ENCODE results near the gene LNPK. TPM values are rescaled to one million over a fixed set of nuclear protein-coding genes. Genes with fewer than 3 reads are reported as not detected.

LNPK gene
- total RNA-seq, 1 experiment from 2014 or later = 10.3 TPM

DNA sequence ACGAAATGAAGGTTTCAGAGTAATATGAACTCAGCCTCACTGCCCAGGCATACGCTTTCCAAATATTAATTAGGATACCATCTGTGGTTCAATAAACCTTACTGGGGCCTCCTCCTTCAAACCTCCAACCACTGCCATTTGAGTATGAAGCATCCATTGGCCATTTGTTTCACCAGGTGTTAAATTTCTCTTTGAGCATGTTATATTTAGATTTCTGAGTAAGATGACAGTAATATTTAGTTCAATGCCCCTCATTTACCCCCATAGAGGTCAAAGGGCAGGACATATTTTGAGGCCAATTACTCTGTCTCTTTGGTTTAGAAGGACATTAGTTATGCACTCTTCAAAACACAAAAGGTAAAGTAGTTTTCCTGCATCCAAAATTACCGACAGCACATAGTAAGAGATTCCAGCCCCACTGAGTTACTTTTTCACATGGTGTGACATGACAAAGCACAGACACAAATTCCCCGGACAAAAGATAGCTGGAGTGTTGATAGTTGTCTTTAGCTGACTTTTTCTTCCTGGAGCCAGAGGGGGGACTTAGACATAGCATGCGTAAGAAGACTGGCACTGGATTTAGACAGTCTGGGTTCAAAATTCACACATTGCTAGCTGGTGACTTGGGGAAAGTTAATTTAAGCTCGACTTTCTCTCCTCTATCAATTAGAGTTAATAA is 33.1 kb upstream of the LNPK start:
- CTCF ChIA-PET = no interaction called here

DNA sequence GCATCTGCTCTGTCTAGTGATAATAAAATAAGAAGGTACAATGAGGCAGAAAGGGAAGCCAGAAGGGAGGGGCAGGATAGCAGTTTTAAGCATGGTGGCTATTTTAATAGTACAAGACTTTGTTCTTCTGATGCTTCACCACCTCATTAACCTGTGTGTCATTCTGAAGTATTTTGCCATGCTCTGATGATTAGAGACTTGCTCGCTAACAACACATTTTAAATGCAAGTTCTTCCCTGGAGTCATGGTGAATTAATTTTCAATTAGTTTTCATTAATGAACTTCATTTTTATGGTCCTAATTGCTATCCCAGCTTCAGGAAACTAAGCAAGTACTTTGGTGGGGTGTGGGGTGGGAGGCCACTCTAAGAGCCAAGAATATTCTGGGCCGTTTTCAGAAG is 25.7 kb upstream of the LNPK start:
- CTCF ChIA-PET = no interaction called here

More for the DNA sequence above, 33.1 kb upstream of the LNPK start:
- H3K9me3 Mint-ChIP-seq = no peaks in the 10 kb centered on the region
- no peak overlapping the region for H3K27ac Mint-ChIP-seq
- H3K4me3 Mint-ChIP-seq = no peak overlapping the region
- no peak for ATAC-seq
- no peaks in the 10 kb centered on the region for H3K36me3 Mint-ChIP-seq
- TF ChIP-seq ZNF138 (CRISPR knock-in tag; conservative IDR thresholded peaks at IDR 0.05) (no peak), FOXP1 (CRISPR knock-in tag; IDR thresholded peaks at IDR 0.05; ENCODE audit: borderline replicate concordance) (no peak), TEAD1 (CRISPR knock-in tag; IDR thresholded peaks at IDR 0.05) (no peak), NR1H2 (CRISPR knock-in tag; IDR thresholded peaks at IDR 0.05) (no peak), ZNF263 (CRISPR knock-in tag; IDR thresholded peaks at IDR 0.05; ENCODE audit: low read depth) (no peak), FOXJ3 (CRISPR knock-in tag; IDR thresholded peaks at IDR 0.05; ENCODE audit: borderline replicate concordance) (no peak), JUN (CRISPR knock-in tag; IDR thresholded peaks at IDR 0.05) (no peak)
- TF ChIP-seq, protein P1, sequence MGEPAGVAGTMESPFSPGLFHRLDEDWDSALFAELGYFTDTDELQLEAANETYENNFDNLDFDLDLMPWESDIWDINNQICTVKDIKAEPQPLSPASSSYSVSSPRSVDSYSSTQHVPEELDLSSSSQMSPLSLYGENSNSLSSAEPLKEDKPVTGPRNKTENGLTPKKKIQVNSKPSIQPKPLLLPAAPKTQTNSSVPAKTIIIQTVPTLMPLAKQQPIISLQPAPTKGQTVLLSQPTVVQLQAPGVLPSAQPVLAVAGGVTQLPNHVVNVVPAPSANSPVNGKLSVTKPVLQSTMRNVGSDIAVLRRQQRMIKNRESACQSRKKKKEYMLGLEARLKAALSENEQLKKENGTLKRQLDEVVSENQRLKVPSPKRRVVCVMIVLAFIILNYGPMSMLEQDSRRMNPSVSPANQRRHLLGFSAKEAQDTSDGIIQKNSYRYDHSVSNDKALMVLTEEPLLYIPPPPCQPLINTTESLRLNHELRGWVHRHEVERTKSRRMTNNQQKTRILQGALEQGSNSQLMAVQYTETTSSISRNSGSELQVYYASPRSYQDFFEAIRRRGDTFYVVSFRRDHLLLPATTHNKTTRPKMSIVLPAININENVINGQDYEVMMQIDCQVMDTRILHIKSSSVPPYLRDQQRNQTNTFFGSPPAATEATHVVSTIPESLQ (CRISPR knock-in tag; IDR thresholded peaks at IDR 0.05) = no peak
- TF ChIP-seq, protein P2, sequence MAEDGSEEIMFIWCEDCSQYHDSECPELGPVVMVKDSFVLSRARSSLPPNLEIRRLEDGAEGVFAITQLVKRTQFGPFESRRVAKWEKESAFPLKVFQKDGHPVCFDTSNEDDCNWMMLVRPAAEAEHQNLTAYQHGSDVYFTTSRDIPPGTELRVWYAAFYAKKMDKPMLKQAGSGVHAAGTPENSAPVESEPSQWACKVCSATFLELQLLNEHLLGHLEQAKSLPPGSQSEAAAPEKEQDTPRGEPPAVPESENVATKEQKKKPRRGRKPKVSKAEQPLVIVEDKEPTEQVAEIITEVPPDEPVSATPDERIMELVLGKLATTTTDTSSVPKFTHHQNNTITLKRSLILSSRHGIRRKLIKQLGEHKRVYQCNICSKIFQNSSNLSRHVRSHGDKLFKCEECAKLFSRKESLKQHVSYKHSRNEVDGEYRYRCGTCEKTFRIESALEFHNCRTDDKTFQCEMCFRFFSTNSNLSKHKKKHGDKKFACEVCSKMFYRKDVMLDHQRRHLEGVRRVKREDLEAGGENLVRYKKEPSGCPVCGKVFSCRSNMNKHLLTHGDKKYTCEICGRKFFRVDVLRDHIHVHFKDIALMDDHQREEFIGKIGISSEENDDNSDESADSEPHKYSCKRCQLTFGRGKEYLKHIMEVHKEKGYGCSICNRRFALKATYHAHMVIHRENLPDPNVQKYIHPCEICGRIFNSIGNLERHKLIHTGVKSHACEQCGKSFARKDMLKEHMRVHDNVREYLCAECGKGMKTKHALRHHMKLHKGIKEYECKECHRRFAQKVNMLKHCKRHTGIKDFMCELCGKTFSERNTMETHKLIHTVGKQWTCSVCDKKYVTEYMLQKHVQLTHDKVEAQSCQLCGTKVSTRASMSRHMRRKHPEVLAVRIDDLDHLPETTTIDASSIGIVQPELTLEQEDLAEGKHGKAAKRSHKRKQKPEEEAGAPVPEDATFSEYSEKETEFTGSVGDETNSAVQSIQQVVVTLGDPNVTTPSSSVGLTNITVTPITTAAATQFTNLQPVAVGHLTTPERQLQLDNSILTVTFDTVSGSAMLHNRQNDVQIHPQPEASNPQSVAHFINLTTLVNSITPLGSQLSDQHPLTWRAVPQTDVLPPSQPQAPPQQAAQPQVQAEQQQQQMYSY (CRISPR knock-in tag; IDR thresholded peaks at IDR 0.05) = no peak
- H3K4me1 Mint-ChIP-seq = no peaks in the 10 kb centered on the region
- POLR2A ChIA-PET = no interaction called here
- H3K27me3 Mint-ChIP-seq (ENCODE audit: low read depth) = no peaks in the 10 kb centered on the region
- DNase-seq (ENCODE audit: low spot score) = no peak

DNA sequence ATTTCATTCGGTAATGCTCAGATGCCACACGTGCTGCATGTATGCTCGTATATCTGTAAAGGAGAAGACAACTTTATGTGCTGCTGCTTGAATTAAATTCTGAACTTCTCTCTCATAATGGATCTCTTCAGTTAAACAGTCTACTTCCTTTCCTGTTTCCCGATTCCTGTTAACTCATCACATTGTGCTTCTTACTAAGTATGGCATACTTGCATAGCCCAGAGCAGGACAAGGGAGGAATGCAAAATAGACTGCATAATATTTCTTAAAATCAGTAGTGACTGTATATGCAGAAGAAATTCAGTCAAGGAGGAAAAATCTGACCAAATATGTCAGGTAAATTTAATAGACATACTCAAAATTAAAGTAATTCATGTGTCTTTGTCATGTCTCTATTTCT is 23.9 kb upstream of the LNPK start:
- ChIA-PET POLR2A (no interaction called here), CTCF (no interaction called here)
- no peak overlapping the region for H3K4me3 Mint-ChIP-seq
- H3K4me1 Mint-ChIP-seq = no peaks in the 10 kb centered on the region
- ATAC-seq = no peak
- H3K27ac Mint-ChIP-seq = no peak overlapping the region
- H3K9me3 Mint-ChIP-seq = no peaks in the 10 kb centered on the region
- H3K27me3 Mint-ChIP-seq (ENCODE audit: low read depth) = no peaks in the 10 kb centered on the region
- H3K36me3 Mint-ChIP-seq = no peaks in the 10 kb centered on the region
- TF ChIP-seq EMX1 (CRISPR knock-in tag; IDR thresholded peaks at IDR 0.05) = no peak
- no peak for TF ChIP-seq ETV6 (CRISPR knock-in tag; IDR thresholded peaks at IDR 0.05)
- no peak for TF ChIP-seq FOXK1 (CRISPR knock-in tag; IDR thresholded peaks at IDR 0.05)
- no peak for TF ChIP-seq ZNF263 (CRISPR knock-in tag; IDR thresholded peaks at IDR 0.05; ENCODE audit: low read depth)
- TF ChIP-seq, protein P3, sequence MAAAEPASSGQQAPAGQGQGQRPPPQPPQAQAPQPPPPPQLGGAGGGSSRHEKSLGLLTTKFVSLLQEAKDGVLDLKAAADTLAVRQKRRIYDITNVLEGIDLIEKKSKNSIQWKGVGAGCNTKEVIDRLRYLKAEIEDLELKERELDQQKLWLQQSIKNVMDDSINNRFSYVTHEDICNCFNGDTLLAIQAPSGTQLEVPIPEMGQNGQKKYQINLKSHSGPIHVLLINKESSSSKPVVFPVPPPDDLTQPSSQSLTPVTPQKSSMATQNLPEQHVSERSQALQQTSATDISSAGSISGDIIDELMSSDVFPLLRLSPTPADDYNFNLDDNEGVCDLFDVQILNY (CRISPR knock-in tag; IDR thresholded peaks at IDR 0.05) = no peak
- TF ChIP-seq GRHL2 (CRISPR knock-in tag; IDR thresholded peaks at IDR 0.05; ENCODE audit: insufficient replicate concordance, severe bottlenecking) = no peak
- TF ChIP-seq, protein P4, sequence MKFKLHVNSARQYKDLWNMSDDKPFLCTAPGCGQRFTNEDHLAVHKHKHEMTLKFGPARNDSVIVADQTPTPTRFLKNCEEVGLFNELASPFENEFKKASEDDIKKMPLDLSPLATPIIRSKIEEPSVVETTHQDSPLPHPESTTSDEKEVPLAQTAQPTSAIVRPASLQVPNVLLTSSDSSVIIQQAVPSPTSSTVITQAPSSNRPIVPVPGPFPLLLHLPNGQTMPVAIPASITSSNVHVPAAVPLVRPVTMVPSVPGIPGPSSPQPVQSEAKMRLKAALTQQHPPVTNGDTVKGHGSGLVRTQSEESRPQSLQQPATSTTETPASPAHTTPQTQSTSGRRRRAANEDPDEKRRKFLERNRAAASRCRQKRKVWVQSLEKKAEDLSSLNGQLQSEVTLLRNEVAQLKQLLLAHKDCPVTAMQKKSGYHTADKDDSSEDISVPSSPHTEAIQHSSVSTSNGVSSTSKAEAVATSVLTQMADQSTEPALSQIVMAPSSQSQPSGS (CRISPR knock-in tag; IDR thresholded peaks at IDR 0.05; ENCODE audit: borderline replicate concordance, low read depth) = no peak
- TF ChIP-seq, protein P5, sequence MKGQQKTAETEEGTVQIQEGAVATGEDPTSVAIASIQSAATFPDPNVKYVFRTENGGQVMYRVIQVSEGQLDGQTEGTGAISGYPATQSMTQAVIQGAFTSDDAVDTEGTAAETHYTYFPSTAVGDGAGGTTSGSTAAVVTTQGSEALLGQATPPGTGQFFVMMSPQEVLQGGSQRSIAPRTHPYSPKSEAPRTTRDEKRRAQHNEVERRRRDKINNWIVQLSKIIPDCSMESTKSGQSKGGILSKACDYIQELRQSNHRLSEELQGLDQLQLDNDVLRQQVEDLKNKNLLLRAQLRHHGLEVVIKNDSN (CRISPR knock-in tag; IDR thresholded peaks at IDR 0.05) = no peak
- no peak for TF ChIP-seq FOXP1 (CRISPR knock-in tag; IDR thresholded peaks at IDR 0.05; ENCODE audit: borderline replicate concordance)
- no peak for TF ChIP-seq HMGA2 (CRISPR knock-in tag; IDR thresholded peaks at IDR 0.05)
- TF ChIP-seq, protein P6, sequence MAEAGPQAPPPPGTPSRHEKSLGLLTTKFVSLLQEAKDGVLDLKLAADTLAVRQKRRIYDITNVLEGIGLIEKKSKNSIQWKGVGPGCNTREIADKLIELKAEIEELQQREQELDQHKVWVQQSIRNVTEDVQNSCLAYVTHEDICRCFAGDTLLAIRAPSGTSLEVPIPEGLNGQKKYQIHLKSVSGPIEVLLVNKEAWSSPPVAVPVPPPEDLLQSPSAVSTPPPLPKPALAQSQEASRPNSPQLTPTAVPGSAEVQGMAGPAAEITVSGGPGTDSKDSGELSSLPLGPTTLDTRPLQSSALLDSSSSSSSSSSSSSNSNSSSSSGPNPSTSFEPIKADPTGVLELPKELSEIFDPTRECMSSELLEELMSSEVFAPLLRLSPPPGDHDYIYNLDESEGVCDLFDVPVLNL (CRISPR knock-in tag; IDR thresholded peaks at IDR 0.05; ENCODE audit: borderline replicate concordance, low read depth) = no peak
- TF ChIP-seq JAZF1 (CRISPR knock-in tag; IDR thresholded peaks at IDR 0.05) = no peak
- TF ChIP-seq IRF2 (CRISPR knock-in tag; IDR thresholded peaks at IDR 0.05; ENCODE audit: borderline replicate concordance, low read depth) = no peak
- no peak for DNase-seq (ENCODE audit: low spot score)

More for the DNA sequence above, 25.7 kb upstream of the LNPK start:
- Mint-ChIP-seq H3K36me3 (no peaks in the 10 kb centered on the region), H3K9me3 (no peaks in the 10 kb centered on the region), H3K4me1 (no peaks in the 10 kb centered on the region), H3K27ac (no peak overlapping the region), H3K4me3 (no peak overlapping the region), H3K27me3 (ENCODE audit: low read depth) (no peaks in the 10 kb centered on the region)
- no peak for ATAC-seq
- TF ChIP-seq TCF7 (CRISPR knock-in tag; IDR thresholded peaks at IDR 0.05; ENCODE audit: low read depth) (no peak), NFE2L1 (CRISPR knock-in tag; IDR thresholded peaks at IDR 0.05) (no peak), ELF4 (CRISPR knock-in tag; IDR thresholded peaks at IDR 0.05; ENCODE audit: low read depth) (no peak), NR1H2 (CRISPR knock-in tag; IDR thresholded peaks at IDR 0.05) (no peak), SOX15 (CRISPR knock-in tag; IDR thresholded peaks at IDR 0.05) (no peak), GABPB1 (CRISPR knock-in tag; IDR thresholded peaks at IDR 0.05) (no peak), RORB (CRISPR knock-in tag; IDR thresholded peaks at IDR 0.05) (no peak)
- POLR2A ChIA-PET = no interaction called here
- no peak for DNase-seq (ENCODE audit: low spot score)

Data from WTC11 (cell line).